GM12864 (cell line): ENCODE data around the gene PDE4D.

Experiments
- DNase-seq: peaks from one replicate; pipeline ENCODE4 v3.0.0-alpha.2; 2011; ENCODE audit warnings: low read depth
- H3K4me3 ChIP-seq: 2 replicates; pipeline ENCODE4 v1.5.1; 2011; ENCODE audit warnings: mild to moderate bottlenecking, low read depth, low read length, control low read depth
- CTCF ChIP-seq: IDR thresholded peaks from 2 replicates; pipeline ENCODE4 v1.5.1; 2011; ENCODE audit warnings: low read depth, mild to moderate bottlenecking, moderate library complexity, low read length, control low read depth, inconsistent platforms; ENCODE audit errors: missing control alignments

PDE4D gene

GRCh38 chr5:59003641-59004040 lies 889.9 kb downstream of the PDE4D start:
- no peak for TF ChIP-seq CTCF
- no peak for DNase-seq
- H3K4me3 ChIP-seq: no peak overlapping the region

GRCh38 chr5:59003124-59003523 lies 890.4 kb downstream of the PDE4D start:
- TF ChIP-seq CTCF: no peak
- no peak overlapping the region for H3K4me3 ChIP-seq
- DNase-seq: no peak

- DNase-seq: no peak
- H3K4me3 ChIP-seq: no peak overlapping the region
- no peak for TF ChIP-seq CTCF
Observed at GRCh38 chr5:59002162-59002825, 891.2 kb downstream of the PDE4D start.

- no peak overlapping the region for H3K4me3 ChIP-seq
- no peak for DNase-seq
- TF ChIP-seq CTCF: no peak
Observed at GRCh38 chr5:59001716-59002115, 891.8 kb downstream of the PDE4D start.

- TF ChIP-seq CTCF: no peak
- DNase-seq: no peak
- no peak overlapping the region for H3K4me3 ChIP-seq
Observed at GRCh38 chr5:59001154-59001553, 892.4 kb downstream of the PDE4D start.

GRCh38 chr5:59000211-59000610 lies 893.3 kb downstream of the PDE4D start:
- H3K4me3 ChIP-seq: no peak overlapping the region
- TF ChIP-seq CTCF: no peak
- DNase-seq: no peak

- H3K4me3 ChIP-seq: no peak overlapping the region
- no peak for TF ChIP-seq CTCF
- no peak for DNase-seq
Observed at GRCh38 chr5:58999804-59000203, 893.7 kb downstream of the PDE4D start.
